Right lobe of liver (tissue), 4 donors: ENCODE data around the gene TIMM29.

Experiments
- CTCF ChIP-seq, 4 donors: fragments of 200-600 bp in 3 of 4; fragments of 450-650 bp in 1 of 4; IDR thresholded peaks; one replicate each; pipeline versions ENCODE4 v1.5.1 to v1.8.0; 2016 to 2022; ENCODE audit warnings: antibody characterized with exemption in 4 of 4, mild to moderate bottlenecking in 2 of 4
- POLR2A ChIP-seq: fragments of 450-650 bp; IDR thresholded peaks from one replicate; pipeline ENCODE4 v1.6.1; 2017; ENCODE audit warnings: antibody characterized with exemption, mild to moderate bottlenecking
- donor health status: DM: no; HTN: no; CAD: no.
- donor health status: DM: no; HTN: no; CAD: no.
- donor health status: DM: no; HTN: yes; CAD: no.

- TF ChIP-seq CTCF (IDR thresholded peaks at IDR 0.05) (no peak), POLR2A (no peak)
Measured at GRCh38 chr19:10927730-10928562, 665 bp upstream of the TIMM29 start.
